ENCODE data around the gene ZNF92. TPM values are rescaled to one million over a fixed set of nuclear protein-coding genes. Genes with fewer than 3 reads are reported as not detected.
"Not testable (repeated sequence)": the region's sequence is repeated elsewhere in the genome, so short reads cannot be mapped to it uniquely, and the experiment has no call there.

Gene ZNF92
- total RNA-seq, 1 experiment from 2014 or later = 12.3 TPM

- no peaks in the 10 kb centered on the region for H3K27me3 ChIP-seq (replicated peaks)
- H3K4me1 ChIP-seq (replicated peaks) = peaks cover 16% of the 10 kb centered on the region
- peak in 1 of 2 experiments; percentile 44 for DNase-seq (ENCODE audit: low read depth in 1 of 2, low spot score in 2 of 2)
- no peak overlapping the region for H3K4me3 ChIP-seq
- no peaks in the 10 kb centered on the region for H3K36me3 ChIP-seq
- H3K27ac ChIP-seq = no peak overlapping the region
- no peaks in the 10 kb centered on the region for H3K9me3 ChIP-seq (replicated peaks)
Measured at GRCh38 chr7:65441010-65441409, 67.4 kb downstream of the ZNF92 start.

- H3K4me3 ChIP-seq = no peak overlapping the region
- DNase-seq (ENCODE audit: low read depth in 1 of 2, low spot score in 2 of 2) = no peak
- no peaks in the 10 kb centered on the region for H3K36me3 ChIP-seq
- no peak overlapping the region for H3K27ac ChIP-seq
- no peaks in the 10 kb centered on the region for H3K27me3 ChIP-seq (replicated peaks)
- H3K9me3 ChIP-seq (replicated peaks) = no peaks in the 10 kb centered on the region
- peaks cover 18% of the 10 kb centered on the region for H3K4me1 ChIP-seq (replicated peaks)
Measured at GRCh38 chr7:65444205-65444842, 70.7 kb downstream of the ZNF92 start.

- no peak overlapping the region for H3K27ac ChIP-seq
- no peaks in the 10 kb centered on the region for H3K9me3 ChIP-seq (replicated peaks)
- no peak overlapping the region for H3K4me3 ChIP-seq
- DNase-seq (ENCODE audit: low read depth in 1 of 2, low spot score in 2 of 2) = no peak
- H3K36me3 ChIP-seq = no peaks in the 10 kb centered on the region
- peaks cover 21% of the 10 kb centered on the region for H3K4me1 ChIP-seq (replicated peaks)
- no peaks in the 10 kb centered on the region for H3K27me3 ChIP-seq (replicated peaks)
Measured at GRCh38 chr7:65444899-65445823, 71.5 kb downstream of the ZNF92 start.

DNA sequence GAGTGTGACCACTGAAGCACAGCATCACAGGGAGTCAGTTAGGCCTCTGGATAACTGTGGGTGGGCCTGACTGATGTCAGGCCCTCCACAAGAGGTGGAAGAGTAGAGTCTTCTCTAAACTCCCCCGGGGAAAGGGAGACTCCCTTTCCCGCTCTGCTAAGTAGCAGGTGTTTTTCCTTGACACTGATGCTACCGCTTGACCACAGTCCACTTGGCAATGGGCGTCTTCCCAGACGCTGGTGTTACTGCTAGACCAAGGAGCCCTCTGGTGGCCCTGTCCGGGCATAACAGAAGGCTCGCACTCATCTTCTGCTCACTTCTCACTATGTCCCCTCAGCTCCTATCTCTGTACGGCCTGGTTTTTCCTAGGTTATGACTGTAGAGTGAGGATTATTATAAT is 73.4 kb downstream of the ZNF92 start:
- not testable (repeated sequence) for DNase-seq (ENCODE audit: low read depth in 1 of 2, low spot score in 2 of 2); H3K36me3 ChIP-seq; H3K27ac ChIP-seq; H3K27me3 ChIP-seq (replicated peaks); H3K4me3 ChIP-seq; H3K9me3 ChIP-seq (replicated peaks)
- H3K4me1 ChIP-seq (replicated peaks) = peaks cover 10% of the 10 kb centered on the region; the same call in 1 of the 2 replicates

GRCh38 chr7:65448816-65449504 is 75.3 kb downstream of the ZNF92 start:
- Histone ChIP-seq H3K36me3 (no peaks in the 10 kb centered on the region), H3K27ac (peak overlapping the region; percentile 46; the same call in 1 of the 2 replicates), H3K4me1 (replicated peaks) (peaks cover 10% of the 10 kb centered on the region; the same call in 1 of the 2 replicates), H3K4me3 (no peak overlapping the region), H3K27me3 (replicated peaks) (no peaks in the 10 kb centered on the region), H3K9me3 (replicated peaks) (no peaks in the 10 kb centered on the region)
- DNase-seq (ENCODE audit: low read depth in 1 of 2, low spot score in 2 of 2) = peak in 1 of 2 experiments; percentile 51

DNA sequence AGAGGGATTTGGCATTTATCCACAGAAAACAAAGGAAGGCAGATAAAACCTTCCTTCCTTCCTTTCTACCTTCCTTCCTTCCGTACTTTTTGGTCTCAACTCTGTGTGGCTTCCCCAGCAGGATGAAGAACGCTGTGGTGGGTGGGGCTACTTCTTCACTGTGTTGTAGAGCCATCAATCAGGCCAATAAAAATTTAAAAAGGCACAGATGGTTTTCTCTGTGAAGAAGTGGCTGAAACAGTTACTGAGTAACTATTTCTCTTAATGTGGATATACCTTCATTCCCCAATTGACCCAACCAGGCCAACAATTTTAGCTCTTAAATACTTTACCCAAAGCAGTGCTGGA is 75.8 kb downstream of the ZNF92 start:
- Histone ChIP-seq H3K36me3 (no peaks in the 10 kb centered on the region), H3K27ac (peak overlapping the region; percentile 46; the same call in 1 of the 2 replicates), H3K4me3 (no peak overlapping the region), H3K4me1 (replicated peaks) (peaks cover 10% of the 10 kb centered on the region; the same call in 1 of the 2 replicates), H3K27me3 (replicated peaks) (no peaks in the 10 kb centered on the region), H3K9me3 (replicated peaks) (no peaks in the 10 kb centered on the region)
- no peak for DNase-seq (ENCODE audit: low read depth in 1 of 2, low spot score in 2 of 2)

Data from SJSA1 (cell line).